Neutrophil (primary cell): ENCODE results near the gene ZC3H8.

Experiments
- H3K27ac ChIP-seq: fragments of 200-600 bp; sonication (generic); 2 replicates; pipeline ENCODE4 v1.5.1; 2016; ENCODE audit warnings: mild to moderate bottlenecking, moderate library complexity
- H3K27me3 ChIP-seq: fragments of 200-600 bp; sonication (generic); 2 replicates; pipeline ENCODE4 v1.6.0; 2016; ENCODE audit warnings: mild to moderate bottlenecking
- H3K36me3 ChIP-seq: fragments of 200-600 bp; sonication (generic); 2 replicates; pipeline ENCODE4 v1.5.1; 2017
- H3K4me1 ChIP-seq, 2 experiments: fragments of 200-600 bp in 1 of 2; sonication (generic) in 1 of 2; 1 replicate in 1 of 2; 2 replicates in 1 of 2; pipeline versions ENCODE4 v1.5.1 to v1.6.1; 2013 to 2016; ENCODE audit warnings: low read depth in 1 of 2, low read length in 1 of 2, mild to moderate bottlenecking in 1 of 2, moderate library complexity in 1 of 2; ENCODE audit not compliant: control insufficient read depth in 1 of 2, insufficient read depth in 1 of 2
- H3K4me3 ChIP-seq, 2 experiments: fragments of 200-600 bp in 1 of 2; sonication (generic) in 1 of 2; 1 replicate in 1 of 2; 2 replicates in 1 of 2; pipeline ENCODE4 v1.5.1; 2013 to 2016; ENCODE audit warnings: low read depth in 1 of 2, low read length in 1 of 2, mild to moderate bottlenecking in 1 of 2, moderate library complexity in 1 of 2
- H3K9me3 ChIP-seq: fragments of 200-600 bp; sonication (generic); 2 replicates; pipeline ENCODE4 v1.5.1; 2016
- TF ChIP-seq, protein P1 (sequence below): fragments of 200-600 bp; sonication (generic); IDR thresholded peaks from 2 replicates; pipeline ENCODE4 v1.5.1; 2016; ENCODE audit warnings: antibody characterized with exemption

ZC3H8 gene

DNA sequence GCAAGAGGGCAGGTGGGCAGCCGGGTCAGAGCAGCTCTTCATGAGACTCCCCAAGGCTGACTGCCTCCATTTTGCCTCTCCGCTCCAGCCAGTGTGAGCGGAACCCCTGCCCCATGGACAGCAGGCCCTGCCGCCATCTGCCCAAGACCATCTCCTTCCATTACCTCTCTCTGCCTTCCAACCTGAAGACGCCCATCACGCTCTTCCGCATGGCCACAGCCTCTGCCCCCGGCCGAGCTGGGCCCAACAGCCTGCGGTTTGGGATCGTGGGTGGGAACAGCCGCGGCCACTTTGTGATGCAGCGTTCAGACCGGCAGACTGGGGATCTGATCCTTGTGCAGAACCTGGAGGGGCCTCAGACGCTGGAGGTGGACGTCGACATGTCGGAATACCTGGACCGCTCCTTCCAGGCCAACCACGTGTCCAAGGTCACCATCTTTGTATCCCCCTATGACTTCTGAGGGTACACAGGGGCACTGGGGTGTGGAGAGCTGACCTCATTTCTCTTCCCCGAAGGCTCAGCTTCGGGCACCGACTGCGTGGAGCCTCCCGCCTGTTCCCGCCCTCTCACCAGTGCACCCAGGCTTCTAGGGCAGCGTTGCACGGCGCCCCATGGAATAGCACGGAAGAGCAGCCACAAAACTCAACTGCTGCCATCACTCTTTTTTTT, 67.7 kb downstream of the ZC3H8 start:
- Histone ChIP-seq H3K4me3 (no peak overlapping the region), H3K9me3 (no peaks in the 10 kb centered on the region), H3K4me1 (no peaks in the 10 kb centered on the region), H3K36me3 (no peaks in the 10 kb centered on the region), H3K27me3 (peaks cover 18% of the 10 kb centered on the region), H3K27ac (no peak overlapping the region)
- TF ChIP-seq, protein P1, sequence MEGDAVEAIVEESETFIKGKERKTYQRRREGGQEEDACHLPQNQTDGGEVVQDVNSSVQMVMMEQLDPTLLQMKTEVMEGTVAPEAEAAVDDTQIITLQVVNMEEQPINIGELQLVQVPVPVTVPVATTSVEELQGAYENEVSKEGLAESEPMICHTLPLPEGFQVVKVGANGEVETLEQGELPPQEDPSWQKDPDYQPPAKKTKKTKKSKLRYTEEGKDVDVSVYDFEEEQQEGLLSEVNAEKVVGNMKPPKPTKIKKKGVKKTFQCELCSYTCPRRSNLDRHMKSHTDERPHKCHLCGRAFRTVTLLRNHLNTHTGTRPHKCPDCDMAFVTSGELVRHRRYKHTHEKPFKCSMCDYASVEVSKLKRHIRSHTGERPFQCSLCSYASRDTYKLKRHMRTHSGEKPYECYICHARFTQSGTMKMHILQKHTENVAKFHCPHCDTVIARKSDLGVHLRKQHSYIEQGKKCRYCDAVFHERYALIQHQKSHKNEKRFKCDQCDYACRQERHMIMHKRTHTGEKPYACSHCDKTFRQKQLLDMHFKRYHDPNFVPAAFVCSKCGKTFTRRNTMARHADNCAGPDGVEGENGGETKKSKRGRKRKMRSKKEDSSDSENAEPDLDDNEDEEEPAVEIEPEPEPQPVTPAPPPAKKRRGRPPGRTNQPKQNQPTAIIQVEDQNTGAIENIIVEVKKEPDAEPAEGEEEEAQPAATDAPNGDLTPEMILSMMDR = no peak

DNA sequence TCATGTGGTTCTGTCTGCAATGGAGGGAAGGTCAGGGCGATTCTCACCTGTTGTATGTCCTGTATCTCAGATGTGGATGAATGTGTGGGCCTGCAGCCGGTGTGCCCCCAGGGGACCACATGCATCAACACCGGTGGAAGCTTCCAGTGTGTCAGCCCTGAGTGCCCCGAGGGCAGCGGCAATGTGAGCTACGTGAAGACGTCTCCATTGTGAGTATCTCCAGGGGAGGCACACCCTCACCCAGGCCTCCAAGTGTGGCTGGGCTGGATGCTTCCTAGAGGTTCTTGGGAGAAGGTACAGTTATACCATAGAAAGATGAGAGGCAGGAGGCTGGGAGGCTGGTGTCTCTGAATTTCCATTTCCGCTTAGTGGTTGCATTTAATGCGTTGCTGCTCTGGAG, 69.7 kb downstream of the ZC3H8 start:
- Histone ChIP-seq H3K27me3 (peaks cover 39% of the 10 kb centered on the region), H3K9me3 (no peaks in the 10 kb centered on the region), H3K27ac (no peak overlapping the region), H3K4me3 (no peak overlapping the region), H3K4me1 (no peaks in the 10 kb centered on the region), H3K36me3 (no peaks in the 10 kb centered on the region)
- TF ChIP-seq, protein P1 = no peak

DNA sequence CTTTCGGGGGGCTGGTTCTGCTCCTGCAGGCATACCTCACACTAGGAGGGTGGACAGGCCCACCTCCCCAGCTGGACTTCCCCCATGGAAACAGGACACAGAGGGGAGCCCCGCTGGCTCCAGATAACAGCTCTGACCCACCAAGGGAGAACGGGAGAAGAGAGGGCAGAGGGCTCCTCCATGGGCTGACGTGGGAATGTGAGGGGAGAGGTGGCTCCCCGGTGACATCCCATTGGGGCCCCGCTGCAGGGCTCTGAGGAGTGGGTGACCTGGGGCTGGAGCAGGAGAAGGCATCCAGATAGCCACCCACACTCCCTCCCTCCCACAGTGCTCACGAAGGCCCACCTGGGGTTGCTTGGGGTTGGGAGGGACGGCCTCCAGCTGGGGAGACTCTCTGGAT, 70.7 kb downstream of the ZC3H8 start:
- H3K27ac ChIP-seq = no peak overlapping the region
- TF ChIP-seq, protein P1 = no peak
- H3K4me1 ChIP-seq = no peaks in the 10 kb centered on the region
- peaks cover 49% of the 10 kb centered on the region for H3K27me3 ChIP-seq
- H3K4me3 ChIP-seq = no peak overlapping the region
- no peaks in the 10 kb centered on the region for H3K9me3 ChIP-seq
- no peaks in the 10 kb centered on the region for H3K36me3 ChIP-seq

DNA sequence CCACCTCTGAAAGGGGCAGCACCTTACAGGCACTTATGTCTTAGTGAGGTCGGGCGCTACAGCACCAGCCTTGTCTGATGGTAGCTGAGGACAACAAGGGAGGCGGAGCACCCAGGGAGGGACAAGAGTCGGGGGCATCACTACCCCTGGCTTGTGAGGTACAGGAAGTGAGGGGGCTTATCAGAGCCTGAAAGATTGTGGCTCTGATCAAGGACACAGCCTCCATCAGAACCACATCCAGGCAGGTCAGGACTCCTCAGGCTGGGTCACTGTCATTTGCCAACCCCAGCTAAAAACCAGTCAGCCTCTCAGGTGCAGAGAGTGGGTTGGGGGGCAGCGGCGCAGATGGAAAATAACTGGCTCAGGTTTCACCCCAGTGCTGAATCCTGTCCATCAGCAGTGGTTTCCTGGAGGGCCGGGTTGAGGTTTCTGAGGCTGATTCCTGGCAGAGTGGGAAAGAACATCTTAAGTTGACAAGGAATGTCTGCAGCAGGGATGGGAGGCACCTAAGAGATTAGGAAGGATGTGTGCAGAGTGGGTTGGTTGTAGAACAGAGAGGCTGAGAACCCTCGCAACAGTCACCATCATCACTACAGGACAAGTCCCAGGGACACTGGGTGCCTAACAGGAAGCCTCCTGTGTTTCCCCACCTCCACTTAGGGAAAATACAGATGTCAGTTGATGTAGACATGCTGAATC, 71.4 kb downstream of the ZC3H8 start:
- no peaks in the 10 kb centered on the region for H3K4me1 ChIP-seq
- TF ChIP-seq, protein P1 = no peak
- H3K9me3 ChIP-seq = no peaks in the 10 kb centered on the region
- H3K27ac ChIP-seq = no peak overlapping the region
- H3K36me3 ChIP-seq = no peaks in the 10 kb centered on the region
- peaks cover 55% of the 10 kb centered on the region for H3K27me3 ChIP-seq
- no peak overlapping the region for H3K4me3 ChIP-seq

DNA sequence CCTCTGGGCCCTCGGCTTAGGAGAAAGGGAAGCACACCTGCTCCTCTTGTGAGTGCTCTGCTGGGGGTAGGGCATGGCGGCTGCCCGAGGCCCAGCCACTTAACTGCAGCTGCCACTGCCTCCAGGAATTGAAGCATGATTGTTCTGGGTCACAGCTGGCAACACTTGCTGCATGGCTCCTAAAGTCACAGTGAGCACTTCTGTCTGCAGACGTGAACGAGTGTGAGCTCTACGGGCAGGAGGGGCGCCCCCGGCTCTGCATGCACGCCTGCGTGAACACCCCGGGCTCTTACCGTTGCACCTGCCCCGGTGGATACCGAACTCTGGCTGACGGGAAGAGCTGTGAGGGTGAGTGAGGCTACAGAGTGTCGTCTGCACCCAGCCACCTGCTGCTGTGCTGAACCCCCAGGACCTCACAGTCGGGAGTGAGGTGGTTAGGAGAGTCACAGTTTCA, 72.2 kb downstream of the ZC3H8 start:
- Histone ChIP-seq H3K27ac (no peak overlapping the region), H3K9me3 (no peaks in the 10 kb centered on the region), H3K36me3 (no peaks in the 10 kb centered on the region), H3K4me1 (no peaks in the 10 kb centered on the region), H3K4me3 (no peak overlapping the region), H3K27me3 (peaks cover 64% of the 10 kb centered on the region)
- TF ChIP-seq, protein P1 = no peak
